ENCODE data around the gene ST3GAL6.

Gene ST3GAL6

DNA sequence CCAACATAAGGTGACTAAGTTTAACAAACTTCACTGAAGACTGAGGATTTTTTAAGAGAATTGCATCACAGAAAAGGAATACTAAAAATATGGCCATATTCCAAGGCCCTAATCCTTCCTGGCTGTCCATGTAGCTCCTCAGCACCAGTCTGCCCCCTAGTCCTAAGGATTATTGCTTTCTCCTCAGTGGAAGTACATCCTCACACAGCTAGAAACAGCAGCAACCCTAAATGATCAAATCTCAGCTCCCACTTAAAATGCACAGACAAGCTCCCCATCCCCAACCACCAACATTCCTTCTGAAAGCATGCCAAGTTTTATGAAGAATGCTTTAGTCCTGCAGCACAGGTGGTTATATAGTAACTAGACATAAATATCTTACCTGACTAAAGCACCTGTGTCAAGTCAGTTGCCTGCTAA, 14.7 kb downstream of the ST3GAL6 start:
- DNase-seq: no peak

DNA sequence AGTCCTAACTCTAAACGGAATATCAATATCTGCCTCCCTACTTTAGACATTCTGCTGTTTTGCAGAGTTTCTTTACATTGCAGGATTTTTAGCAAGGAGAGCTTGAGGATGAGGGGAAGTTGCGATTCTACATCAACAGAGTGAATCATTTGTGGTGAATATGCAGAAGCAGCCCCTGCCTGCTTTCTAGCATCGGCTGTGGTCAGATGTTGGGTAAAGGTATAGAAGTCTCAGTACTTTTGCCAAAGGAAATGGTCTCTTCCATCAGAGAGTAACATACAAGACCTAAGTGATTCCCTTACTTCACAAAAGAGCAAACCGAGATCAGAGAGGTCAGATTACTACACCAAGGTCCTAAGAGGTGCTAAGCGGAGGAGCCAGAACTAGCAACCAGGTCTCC, 15.2 kb downstream of the ST3GAL6 start:
- DNase-seq: peak in 1 of 2 donors; percentile 15

DNA sequence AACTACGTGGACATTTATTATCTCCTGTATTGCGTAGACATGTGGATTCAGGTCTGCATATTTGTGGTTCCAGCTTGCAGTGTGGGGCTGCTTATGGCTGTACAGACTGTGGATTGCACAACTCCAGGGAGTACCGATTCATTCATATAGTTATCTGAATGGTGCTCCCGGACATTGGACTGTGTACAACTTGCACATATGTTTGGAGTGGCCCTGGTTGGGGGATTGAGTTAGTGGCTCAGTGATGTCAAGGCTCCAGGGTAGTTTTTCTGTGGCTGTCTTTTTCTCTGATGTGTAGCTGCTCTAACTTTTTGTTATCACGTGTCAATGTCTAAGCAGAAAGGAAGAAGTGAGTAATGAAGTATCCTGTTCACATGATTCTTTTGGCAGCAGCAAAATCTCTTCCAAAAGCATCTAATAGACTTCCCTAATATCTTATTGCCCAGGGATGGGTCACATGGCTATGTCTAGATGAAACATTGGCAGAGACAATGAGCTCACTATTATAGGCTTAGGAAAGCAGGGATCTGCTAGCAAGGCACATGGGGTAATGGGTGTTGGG, 15.8 kb downstream of the ST3GAL6 start:
- DNase-seq: no peak

DNA sequence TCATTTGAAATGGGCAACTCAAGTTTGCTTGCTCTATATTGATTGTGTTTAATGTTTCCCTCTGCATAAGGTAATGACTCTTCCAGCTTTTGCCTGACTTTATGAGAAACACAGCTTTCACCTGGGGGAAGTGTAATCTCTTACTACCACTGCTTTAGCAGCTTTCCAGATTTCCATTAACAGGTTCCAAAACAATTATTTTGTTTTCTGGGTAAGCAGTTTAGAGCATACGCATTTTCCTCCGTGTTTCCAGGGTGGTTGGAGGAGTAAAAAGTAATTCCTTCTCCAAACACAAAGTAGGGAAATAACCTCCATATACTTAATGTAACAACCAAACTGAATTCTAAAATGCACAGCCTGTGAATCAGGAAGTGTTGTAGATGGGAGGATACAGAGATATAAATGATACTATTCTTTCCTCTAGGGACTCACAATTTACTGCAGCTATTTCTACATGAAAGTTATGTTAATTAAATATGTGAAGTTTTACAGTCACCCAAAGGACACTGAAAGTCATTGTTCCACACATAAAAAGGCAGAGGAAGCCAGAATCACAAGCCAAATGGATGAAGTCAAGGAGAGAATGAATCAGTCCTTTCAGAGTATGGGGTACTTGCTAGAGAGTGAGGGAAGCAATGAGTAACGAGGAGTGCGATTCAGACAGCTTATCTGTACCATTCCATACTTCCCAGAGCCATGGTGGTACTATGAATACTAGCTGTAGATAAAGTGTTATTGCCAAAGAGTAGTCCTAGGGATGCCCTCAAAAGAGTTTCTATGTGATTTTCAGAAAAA, 16.6 kb downstream of the ST3GAL6 start:
- DNase-seq: no peak

GRCh38 chr3:98780343-98780742, 17.2 kb downstream of the ST3GAL6 start:
- no peak for DNase-seq

GRCh38 chr3:98782824-98783500, 19.8 kb downstream of the ST3GAL6 start:
- no peak for DNase-seq

GRCh38 chr3:98784042-98784441, 20.9 kb downstream of the ST3GAL6 start:
- no peak for DNase-seq

DNA sequence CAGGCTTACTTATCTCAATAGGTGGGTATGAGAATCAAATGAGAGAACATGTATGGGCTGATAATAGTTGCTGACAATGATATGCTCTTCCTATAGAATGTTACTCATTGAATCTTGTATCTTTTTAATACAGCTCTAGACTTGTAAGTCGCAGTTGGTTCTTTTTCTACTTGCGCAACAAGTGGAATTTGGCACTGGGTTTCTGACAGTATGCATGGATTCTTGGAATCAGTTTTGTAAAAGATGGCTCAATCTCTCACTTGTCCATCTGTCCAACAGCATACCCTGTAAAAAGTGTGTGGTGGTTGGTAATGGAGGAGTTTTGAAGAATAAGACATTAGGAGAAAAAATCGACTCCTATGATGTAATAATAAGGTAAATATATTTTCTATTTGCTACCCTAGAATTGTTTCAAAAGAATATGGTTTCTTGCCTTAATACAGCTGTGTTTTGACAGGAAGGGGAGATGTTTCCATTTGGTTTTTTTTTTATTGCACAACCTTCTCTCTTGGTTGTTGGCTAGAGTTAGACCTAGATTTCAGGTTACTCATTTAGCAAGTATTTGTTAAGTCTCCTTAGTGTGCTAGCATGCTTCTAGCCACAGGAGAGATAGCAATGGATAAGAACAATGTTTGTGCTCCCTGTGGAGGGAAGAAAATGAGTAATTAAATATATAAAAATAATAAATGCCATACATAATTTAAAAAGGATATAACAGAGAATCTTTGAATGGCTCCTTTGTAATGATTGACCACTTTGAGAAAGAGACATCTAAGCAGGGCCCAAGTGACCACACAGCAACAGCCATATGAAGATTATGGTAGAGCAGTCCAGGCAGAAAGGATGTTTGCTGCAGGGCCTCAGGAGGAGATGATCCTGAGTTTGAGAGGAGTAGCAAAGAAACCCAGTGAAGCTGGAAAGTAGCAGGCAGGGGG, 21.8 kb downstream of the ST3GAL6 start:
- no peak for DNase-seq

GRCh38 chr3:98786364-98787006, 23.3 kb downstream of the ST3GAL6 start:
- no peak for DNase-seq

- DNase-seq: no peak
These were observed 24.0 kb downstream of the ST3GAL6 start for GRCh38 chr3:98787181-98787580.

GRCh38 chr3:98788651-98789050, 25.5 kb downstream of the ST3GAL6 start:
- no peak for DNase-seq

- DNase-seq: no peak
These were observed 28.5 kb downstream of the ST3GAL6 start for GRCh38 chr3:98791341-98792325.

GRCh38 chr3:98793971-98794370, 30.8 kb downstream of the ST3GAL6 start:
- no peak for DNase-seq

- DNase-seq: no peak
These were observed 33.2 kb downstream of the ST3GAL6 start for GRCh38 chr3:98796334-98796733.

DNA sequence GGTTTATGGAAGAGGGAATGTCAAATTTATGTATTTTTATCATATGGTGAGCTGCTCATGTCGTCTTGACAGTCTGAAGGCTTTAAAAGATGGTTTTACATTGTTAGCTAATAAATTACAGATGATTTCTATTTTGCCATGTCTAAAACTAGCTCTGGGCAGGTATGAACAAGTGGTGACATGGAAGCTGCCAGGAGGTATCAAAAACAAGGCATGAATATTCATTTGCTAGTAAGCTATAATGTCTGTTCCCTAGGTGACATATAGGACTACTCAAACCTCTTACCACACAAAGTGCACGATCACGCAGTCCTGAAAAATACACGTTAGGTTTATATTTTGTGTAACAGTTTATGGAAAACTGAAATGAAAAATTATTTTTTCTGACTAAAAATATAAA, 34.8 kb downstream of the ST3GAL6 start:
- no peak for DNase-seq

DNA sequence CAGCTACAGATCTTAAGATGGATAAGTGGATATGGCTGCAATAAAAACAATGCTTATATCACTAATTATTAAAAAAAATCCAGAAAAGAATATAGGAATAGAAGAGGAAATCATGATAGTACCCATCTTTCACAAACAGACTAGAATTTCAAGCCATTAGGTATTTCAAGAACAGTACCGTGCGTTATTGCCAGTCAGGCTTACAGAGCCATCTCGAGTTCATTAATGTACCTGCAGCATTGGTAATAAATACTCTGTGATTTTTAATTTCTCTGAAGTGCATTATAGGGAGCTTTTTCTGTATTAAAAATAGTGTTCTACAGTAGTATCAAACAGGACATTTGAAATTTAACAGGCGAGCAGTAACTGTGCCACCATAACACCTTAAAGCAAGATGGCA, 35.7 kb downstream of the ST3GAL6 start:
- no peak for DNase-seq

- no peak for DNase-seq
These were observed 36.3 kb downstream of the ST3GAL6 start for GRCh38 chr3:98799479-98799878.

DNA sequence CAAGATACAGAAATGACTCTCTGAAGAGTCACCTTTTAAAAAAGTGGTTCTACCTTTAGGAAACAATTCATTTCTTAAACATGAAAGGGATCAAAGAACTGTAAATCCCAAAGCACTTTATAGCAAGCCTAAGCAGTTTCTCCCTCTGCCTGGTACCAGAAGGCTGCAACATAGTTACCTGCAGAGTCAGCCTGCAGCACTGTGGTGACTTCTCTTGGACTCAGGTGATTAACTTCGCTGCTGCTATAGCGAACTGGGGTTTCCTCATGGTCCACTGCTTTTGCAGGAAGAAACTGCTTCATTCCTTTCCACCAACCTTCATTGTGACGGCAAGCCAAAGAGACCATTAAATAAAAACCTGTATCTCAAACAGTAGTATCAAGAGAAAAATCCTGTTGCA, 37.3 kb downstream of the ST3GAL6 start:
- DNase-seq: no peak

- DNase-seq: no peak
These were observed 38.1 kb downstream of the ST3GAL6 start for GRCh38 chr3:98801043-98801747.

- DNase-seq: no peak
These were observed 42.4 kb downstream of the ST3GAL6 start for GRCh38 chr3:98805571-98805970.

- DNase-seq: no peak
These were observed 43.4 kb downstream of the ST3GAL6 start for GRCh38 chr3:98806521-98806920.
